ENCODE results near the gene CREB3L1.

- no peak for TF ChIP-seq CTCF (IDR thresholded peaks at IDR 0.05)
- no peak for TF ChIP-seq POLR2A (IDR thresholded peaks at IDR 0.05)
- TF ChIP-seq EP300 (IDR thresholded peaks at IDR 0.05; ENCODE audit: low read depth): no peak
Measured at GRCh38 chr11:46366661-46367161, 89.2 kb downstream of the CREB3L1 start.

Measured in transverse colon (tissue), 3 donors.